B cell (primary cell): ENCODE data around the gene APBA3. TPM values are rescaled to one million over a fixed set of nuclear protein-coding genes. Genes with fewer than 3 reads are reported as not detected.

Source experiments
- ATAC-seq: fragments of 200-7000 bp; cut with Tn5 transposase; one replicate; pipeline ENCODE4 v1.10.0; 2021; ENCODE audit warnings: low read depth, mild to moderate bottlenecking, moderate number of reproducible peaks, moderate library complexity
- CTCF ChIA-PET: fragments of 350-600 bp; sonication (Branson Sonifier 250); formaldehyde crosslinking; loops from one replicate; lab custom pipeline; 2021; ENCODE audit warnings: antibody characterized with exemption, inconsistent platforms; lab: Charles Lee
- POLR2A ChIA-PET: fragments of 350-600 bp; sonication (Branson Sonifier 250); formaldehyde crosslinking; loops from one replicate; lab custom pipeline; 2021; ENCODE audit warnings: antibody characterized with exemption; lab: Charles Lee
- DNase-seq: peaks from one replicate; pipeline ENCODE4 v3.0.0; 2013
- H2AFZ ChIP-seq: 2 replicates; pipeline ENCODE4 v1.6.1; 2012; ENCODE audit warnings: mild to moderate bottlenecking, low read depth, low read length; ENCODE audit not compliant: insufficient read depth, poor library complexity, severe bottlenecking
- H3K27ac ChIP-seq, 2 donors: 1 replicate in 1 of 2; 2 replicates in 1 of 2; pipeline ENCODE4 v1.5.1; 2012 to 2013; ENCODE audit warnings: low read length in 2 of 2, mild to moderate bottlenecking in 2 of 2, moderate library complexity in 1 of 2
- H3K27me3 ChIP-seq, 4 experiments: fragments of 200-600 bp in 1 of 4; sonication (generic) in 1 of 4; replicated peaks in 1 of 4; 1 replicate in 2 of 4; 2 replicates in 2 of 4; pipeline versions ENCODE4 v1.6.1 to v1.7.0; 2013 to 2016; ENCODE audit warnings: low read length in 3 of 4, mild to moderate bottlenecking in 2 of 4, mixed read lengths in 1 of 4, moderate library complexity in 1 of 4; ENCODE audit not compliant: insufficient read depth in 4 of 4, control insufficient read depth in 3 of 4; ENCODE audit errors: control extremely low read depth in 1 of 4
- H3K36me3 ChIP-seq, 2 experiments: replicated peaks in 1 of 2; 1 replicate in 1 of 2; 2 replicates in 1 of 2; pipeline versions ENCODE4 v1.6.1 to v1.7.1; 2013; ENCODE audit warnings: low read length in 1 of 2; ENCODE audit not compliant: insufficient read depth in 2 of 2, control insufficient read depth in 1 of 2; ENCODE audit errors: control extremely low read depth in 1 of 2, extremely low read depth in 1 of 2
- H3K4me1 ChIP-seq, 2 donors: fragments of 200-600 bp in 1 of 2; sonication (generic) in 1 of 2; 1 replicate in 1 of 2; 2 replicates in 1 of 2; pipeline versions ENCODE4 v1.5.1 to v1.6.1; 2013 to 2017; ENCODE audit warnings: low read length in 2 of 2; ENCODE audit not compliant: control insufficient read depth in 2 of 2, insufficient read depth in 2 of 2
- H3K4me2 ChIP-seq: replicated peaks from 2 replicates; pipeline ENCODE3; 2012; ENCODE audit warnings: mild to moderate bottlenecking, low read depth, low read length; ENCODE audit not compliant: poor library complexity, severe bottlenecking
- H3K4me3 ChIP-seq, 5 experiments: fragments of 200-600 bp in 1 of 5; sonication (generic) in 1 of 5; 1 replicate in 3 of 5; 2 replicates in 2 of 5; pipeline versions ENCODE4 v1.5.1 to v1.7.0; 2011 to 2016; ENCODE audit warnings: low read length in 4 of 5, mild to moderate bottlenecking in 4 of 5, low read depth in 2 of 5, control low read depth in 1 of 5, moderate library complexity in 1 of 5; ENCODE audit not compliant: insufficient read depth in 1 of 5; ENCODE audit errors: control extremely low read depth in 1 of 5, extremely low read depth in 1 of 5
- H3K79me2 ChIP-seq: fragments of 200-600 bp; sonication (generic); one replicate; pipeline ENCODE4 v1.6.0; 2016; ENCODE audit warnings: low read length; ENCODE audit not compliant: control insufficient read depth, insufficient read depth
- H3K9ac ChIP-seq: fragments of 200-600 bp; sonication (generic); 2 replicates; pipeline ENCODE4 v1.6.1; 2017; ENCODE audit warnings: mild to moderate bottlenecking, low read length, moderate library complexity
- H3K9me3 ChIP-seq, 3 donors: one replicate each; pipeline versions ENCODE4 v1.6.1 to v1.7.1; 2013; ENCODE audit warnings: low read length in 2 of 3; ENCODE audit not compliant: control insufficient read depth in 2 of 3, insufficient read depth in 1 of 3; ENCODE audit errors: control extremely low read depth in 1 of 3
- H4K20me1 ChIP-seq: 2 replicates; pipeline ENCODE4 v1.6.0; 2012; ENCODE audit warnings: mild to moderate bottlenecking, low read length; ENCODE audit not compliant: insufficient read depth, control insufficient read depth, poor library complexity, severe bottlenecking
- H3K27ac Mint-ChIP-seq: one replicate; pipeline ENCODE4 v1.8.0; 2021; ENCODE audit warnings: mixed read lengths
- H3K27me3 Mint-ChIP-seq: one replicate; pipeline ENCODE4 v1.8.0; 2021; ENCODE audit warnings: mixed read lengths
- H3K4me1 Mint-ChIP-seq: one replicate; pipeline ENCODE4 v1.8.0; 2021; ENCODE audit warnings: mixed read lengths
- H3K4me3 Mint-ChIP-seq: one replicate; pipeline ENCODE4 v1.8.0; 2021; ENCODE audit warnings: mixed read lengths
- H3K9me3 Mint-ChIP-seq: one replicate; pipeline ENCODE4 v1.8.0; 2022; ENCODE audit warnings: mixed read lengths; ENCODE audit not compliant: insufficient read depth
- CTCF ChIP-seq: fragments of 200-600 bp; IDR thresholded peaks from one replicate; pipeline ENCODE4 v1.8.0; 2022; ENCODE audit warnings: antibody characterized with exemption, mild to moderate bottlenecking
- EZH2 ChIP-seq: IDR thresholded peaks from 2 replicates; pipeline ENCODE4 v1.6.1; 2012; ENCODE audit warnings: borderline replicate concordance, low read depth, mild to moderate bottlenecking, moderate library complexity, low read length; ENCODE audit not compliant: insufficient read depth, poor library complexity, severe bottlenecking
- WGBS: methylation state at CpG from one replicate; pipeline ENCODE4 v1.1.5; 2013; ENCODE audit warnings: missing lambda C conversion rate; ENCODE audit not compliant: insufficient coverage; 5-methylcytosine and 5-hydroxymethylcytosine counted together
- intact Hi-C: fragments of 100-400 bp; cut with micrococcal nuclease; formaldehyde crosslinking; loops from one replicate; pipeline ENCODE4 v1.10.0; 2022
- polyA plus RNA-seq: library from polyadenylated mRNA; depleted of rRNA; stranded (reverse); fragments of >200 nt; gene quantifications from 2 replicates; pipeline ENCODE4 v1.2.3, GENCODE V29; 2012
- total RNA-seq, 2 donors: library from RNA; stranded (reverse); fragments of 120-200 nt in 1 of 2; gene quantifications; 1 replicate in 1 of 2; 2 replicates in 1 of 2; pipeline versions ENCODE4 v1.2.3 to v1.2.4, GENCODE V29; 2013 to 2022

Gene APBA3
- total and polyA plus RNA-seq, 2 donors (not counting 1 experiment from before 2014, with no cell fraction given), result 61.4 to 91.2 TPM

GRCh38 chr19:3732108-3732507, 29.4 kb downstream of the APBA3 start:
- POLR2A ChIA-PET, result no interaction called here
- no peak overlapping the region for H3K27ac Mint-ChIP-seq
- intact Hi-C loops, result no loop called here

GRCh38 chr19:3730457-3730958, 31.0 kb downstream of the APBA3 start:
- no peaks in the 10 kb centered on the region for H3K9me3 ChIP-seq

More at GRCh38 chr19:3732108-3732507, 29.4 kb downstream of the APBA3 start:
- no peaks in the 10 kb centered on the region for H4K20me1 ChIP-seq
- H3K27me3 Mint-ChIP-seq, result peaks cover 7% of the 10 kb centered on the region
- no peaks in the 10 kb centered on the region for H3K9me3 Mint-ChIP-seq
- TF ChIP-seq EZH2 (no peak), CTCF (no peak)
- no peak overlapping the region for H3K9ac ChIP-seq
- no peak overlapping the region for H3K4me3 Mint-ChIP-seq
- no peaks in the 10 kb centered on the region for H3K9me3 ChIP-seq
- no peak overlapping the region for H3K4me3 ChIP-seq
- WGBS, result 100% methylated on average over 1 of the region's 1 CpG
- no peaks in the 10 kb centered on the region for H3K36me3 ChIP-seq
- CTCF ChIA-PET, result no interaction called here
- no peak overlapping the region for H3K4me2 ChIP-seq
- H2AFZ ChIP-seq, result no peak overlapping the region
- ATAC-seq (no peak), DNase-seq (no peak)
- no peaks in the 10 kb centered on the region for H3K4me1 ChIP-seq
- no peaks in the 10 kb centered on the region for H3K79me2 ChIP-seq
- no peaks in the 10 kb centered on the region for H3K4me1 Mint-ChIP-seq
- H3K27me3 ChIP-seq, result peaks cover 0 to under 1% (median 0%) of the 10 kb centered on the region in 4 experiments
- no peak overlapping the region for H3K27ac ChIP-seq

More at GRCh38 chr19:3730457-3730958, 31.0 kb downstream of the APBA3 start:
- Histone ChIP-seq H3K4me2 (no peak overlapping the region), H4K20me1 (no peaks in the 10 kb centered on the region), H3K4me3 (no peak overlapping the region), H3K36me3 (no peaks in the 10 kb centered on the region), H3K27ac (no peak overlapping the region), H2AFZ (no peak overlapping the region), H3K4me1 (no peaks in the 10 kb centered on the region), H3K79me2 (no peaks in the 10 kb centered on the region), H3K9ac (no peak overlapping the region), H3K27me3 (no peaks in the 10 kb centered on the region)
- CTCF ChIA-PET, result interaction anchor here (0.6 kb wide), 1 partner anchor 28 kb away, joined by 4 read pairs; no protein-coding TSS in a partner anchor
- Mint-ChIP-seq H3K9me3 (no peaks in the 10 kb centered on the region), H3K4me3 (no peak overlapping the region), H3K27me3 (peaks cover 7% of the 10 kb centered on the region), H3K4me1 (no peaks in the 10 kb centered on the region), H3K27ac (no peak overlapping the region)
- 93% methylated on average over 30 of the region's 32 CpGs for WGBS
- intact Hi-C loops, result no loop called here
- POLR2A ChIA-PET, result no interaction called here
- ATAC-seq (no peak), DNase-seq (no peak)
- no peak for TF ChIP-seq EZH2
- no peak for TF ChIP-seq CTCF
